Neural progenitor cell (in vitro differentiated cells): ENCODE data around the gene UBE2V1.

Source experiments
- CTCF ChIP-seq: fragments of 200-600 bp; sonication (generic); IDR thresholded peaks from 2 replicates; pipeline ENCODE4 v1.5.1; 2017; ENCODE audit warnings: antibody characterized with exemption, mild to moderate bottlenecking
- EZH2 ChIP-seq: fragments of 200-600 bp; sonication (generic); IDR thresholded peaks from 2 replicates; pipeline ENCODE4 v1.6.1; 2017; ENCODE audit warnings: antibody characterized with exemption, mild to moderate bottlenecking, moderate library complexity
- EZH2phosphoT487 ChIP-seq: fragments of 200-600 bp; sonication (generic); IDR thresholded peaks from 2 replicates; pipeline ENCODE4 v1.6.1; 2017; ENCODE audit warnings: antibody characterized with exemption

DNA sequence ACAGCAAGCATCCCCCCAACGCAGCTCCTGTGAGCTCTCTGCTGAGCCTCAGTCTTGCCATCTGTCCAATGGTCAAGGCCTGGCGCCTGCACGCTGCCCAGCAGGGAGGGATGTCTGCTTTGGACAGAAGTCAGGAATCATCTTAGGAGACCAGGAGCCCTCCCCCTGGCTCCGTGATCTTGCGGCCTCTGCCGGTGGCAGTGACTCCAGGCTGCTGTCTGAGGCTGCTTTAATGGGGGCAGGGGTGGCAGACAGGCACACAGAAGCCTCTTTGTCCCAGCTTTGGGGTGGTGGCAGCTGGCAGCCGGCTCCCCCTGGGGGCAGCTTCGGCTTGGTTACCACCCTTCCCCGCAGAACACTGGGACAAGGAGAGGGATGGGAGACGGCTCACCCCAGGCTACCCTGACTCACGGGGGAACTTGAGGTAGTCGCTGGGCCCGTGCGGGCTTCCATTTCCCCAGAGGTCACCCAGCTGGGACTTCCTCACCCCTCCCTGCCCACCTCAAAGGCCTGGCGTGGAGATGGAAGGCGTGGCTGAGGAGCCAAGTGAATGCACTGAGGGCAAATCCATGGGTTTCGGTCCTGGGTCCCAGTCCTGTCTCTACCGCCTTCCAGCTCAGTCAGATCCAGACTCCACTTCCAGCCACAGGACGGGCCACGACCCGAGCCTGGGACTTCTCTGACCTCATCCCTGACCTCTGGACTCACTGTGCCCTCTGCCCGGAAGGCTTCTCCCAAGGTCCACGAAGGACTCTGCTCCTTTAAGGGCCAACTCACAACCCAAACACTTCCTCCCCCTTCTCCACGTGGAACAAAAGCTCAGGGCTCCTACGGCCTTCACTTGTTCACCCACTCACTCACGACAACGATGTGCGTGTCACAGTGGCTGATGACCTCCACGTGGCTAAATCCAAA is 25.8 kb upstream of the UBE2V1 start:
- peak; percentile 8 for TF ChIP-seq CTCF
- no peak for TF ChIP-seq EZH2
- no peak for TF ChIP-seq EZH2phosphoT487
